H1 (cell line): ENCODE data around the gene PALM. TPM values are rescaled to one million over a fixed set of nuclear protein-coding genes. Genes with fewer than 3 reads are reported as not detected.

Experiments used
- CTCF ChIA-PET: fragments of 300-600 bp; sonication (Branson Sonifier 250); formaldehyde crosslinking; loops from one replicate; lab custom pipeline; 2021; ENCODE audit not compliant: partially characterized antibody; lab: Charles Lee
- POLR2A ChIA-PET: fragments of 300-600 bp; sonication (Branson Sonifier 250); formaldehyde crosslinking; loops from one replicate; lab custom pipeline; 2021; ENCODE audit warnings: inconsistent platforms; ENCODE audit not compliant: partially characterized antibody; lab: Charles Lee
- DNase-seq, 2 experiments: peaks; one replicate each; pipeline versions ENCODE4 v3.0.0 to v3.0.0-alpha.2; 2010 to 2022; ENCODE audit warnings: low spot score in 2 of 2, low read depth in 1 of 2, mixed read lengths in 1 of 2
- FAIRE-seq: peaks from 2 replicates; lab custom pipeline; 2011; peaks lifted over from hg19 to GRCh38; lab: Jason Lieb, UNC
- H2AFZ ChIP-seq: 2 replicates; pipeline ENCODE4 v1.8.1; 2012; ENCODE audit warnings: low read length, inconsistent platforms
- H2AK5ac ChIP-seq: 2 replicates; pipeline ENCODE4 v1.6.1; 2013; ENCODE audit warnings: low read depth, low read length
- H2BK120ac ChIP-seq: replicated peaks from 2 replicates; pipeline ENCODE3; 2013; ENCODE audit warnings: low read depth, low read length, inconsistent platforms
- H2BK12ac ChIP-seq: 2 replicates; pipeline ENCODE4 v1.6.1; 2013; ENCODE audit warnings: low read depth, low read length
- H2BK15ac ChIP-seq: 2 replicates; pipeline ENCODE4 v1.6.1; 2013; ENCODE audit warnings: low read length
- H2BK20ac ChIP-seq: 2 replicates; pipeline ENCODE4 v1.6.1; 2013; ENCODE audit warnings: low read length
- H2BK5ac ChIP-seq: 2 replicates; pipeline ENCODE4 v1.6.1; 2013; ENCODE audit warnings: low read depth, low read length
- H3K14ac ChIP-seq: 2 replicates; pipeline ENCODE4 v1.6.1; 2013; ENCODE audit warnings: inconsistent platforms; ENCODE audit not compliant: insufficient read length
- H3K18ac ChIP-seq: 2 replicates; pipeline ENCODE4 v1.6.1; 2013; ENCODE audit warnings: low read length; ENCODE audit errors: extremely low read depth
- H3K23ac ChIP-seq: 2 replicates; pipeline ENCODE4 v1.6.1; 2013; ENCODE audit warnings: inconsistent platforms; ENCODE audit not compliant: insufficient read length
- H3K23me2 ChIP-seq: 2 replicates; pipeline ENCODE4 v1.6.1; 2013; ENCODE audit warnings: low read depth, low read length
- H3K27ac ChIP-seq: 2 replicates; pipeline ENCODE4 v1.6.1; 2011; ENCODE audit warnings: low read depth, low read length, inconsistent platforms
- H3K27me3 ChIP-seq, 4 experiments: replicated peaks in 1 of 4; 1 replicate in 1 of 4; 2 replicates in 3 of 4; pipeline versions ENCODE4 v1.6.1 to v1.8.1; 2011 to 2013; ENCODE audit warnings: low read length in 3 of 4, mild to moderate bottlenecking in 3 of 4, inconsistent platforms in 2 of 4, mixed read lengths in 2 of 4, moderate library complexity in 1 of 4; ENCODE audit not compliant: control insufficient read depth in 3 of 4, insufficient read depth in 3 of 4; ENCODE audit errors: extremely low read depth in 1 of 4
- H3K36me3 ChIP-seq, 4 experiments: 2 replicates each; pipeline versions ENCODE4 v1.6.1 to v1.8.1; 2011 to 2013; ENCODE audit warnings: mild to moderate bottlenecking in 4 of 4, low read length in 3 of 4, moderate library complexity in 2 of 4, control low read depth in 1 of 4, inconsistent platforms in 1 of 4; ENCODE audit not compliant: insufficient read depth in 4 of 4, control insufficient read depth in 2 of 4
- H3K4ac ChIP-seq: replicated peaks from 2 replicates; pipeline ENCODE3; 2013; ENCODE audit warnings: low read length, low read depth, mixed read lengths, inconsistent platforms; ENCODE audit not compliant: insufficient read length
- H3K4me1 ChIP-seq, 4 experiments: replicated peaks in 1 of 4; 1 replicate in 1 of 4; 2 replicates in 3 of 4; pipeline versions ENCODE4 v1.6.1 to v1.8.1; 2011 to 2013; ENCODE audit warnings: low read length in 3 of 4, inconsistent platforms in 2 of 4, mixed read lengths in 1 of 4; ENCODE audit not compliant: insufficient read depth in 4 of 4, control insufficient read depth in 3 of 4
- H3K4me2 ChIP-seq, 2 experiments: 2 replicates each; pipeline versions ENCODE4 v1.6.1 to v1.8.1; 2011 to 2013; ENCODE audit warnings: low read depth in 2 of 2, low read length in 2 of 2, control low read depth in 1 of 2, inconsistent platforms in 1 of 2, mild to moderate bottlenecking in 1 of 2; ENCODE audit not compliant: insufficient read depth in 1 of 2
- H3K4me3 ChIP-seq, 4 experiments: fragments of 200-600, 300-600 bp in 1 of 4; sonication (generic), shearing (Covaris generic), sonication (Bioruptor Twin) in 1 of 4; 2 replicates each; pipeline versions ENCODE4 v1.5.1 to v1.8.1; 2011 to 2016; ENCODE audit warnings: low read length in 4 of 4, low read depth in 3 of 4, control low read depth in 2 of 4, inconsistent platforms in 2 of 4, mild to moderate bottlenecking in 2 of 4, mixed read lengths in 1 of 4, moderate library complexity in 1 of 4; ENCODE audit not compliant: insufficient read depth in 2 of 4; ENCODE audit errors: extremely low read depth in 1 of 4
- H3K56ac ChIP-seq: replicated peaks from 2 replicates; pipeline ENCODE3; 2013; ENCODE audit warnings: low read depth, mild to moderate bottlenecking, mixed read lengths, low read length, inconsistent platforms; ENCODE audit not compliant: insufficient read length
- H3K79me1 ChIP-seq: 2 replicates; pipeline ENCODE4 v1.6.1; 2013; ENCODE audit warnings: low read depth, low read length, control low read depth
- H3K79me2 ChIP-seq, 2 experiments: 2 replicates each; pipeline versions ENCODE4 v1.6.1 to v1.8.1; 2012 to 2013; ENCODE audit warnings: low read length in 2 of 2, mild to moderate bottlenecking in 2 of 2, inconsistent platforms in 1 of 2; ENCODE audit not compliant: insufficient read depth in 2 of 2, control insufficient read depth in 1 of 2
- H3K9ac ChIP-seq, 4 experiments: replicated peaks in 1 of 4; 1 replicate in 1 of 4; 2 replicates in 3 of 4; pipeline versions ENCODE4 v1.6.1 to v1.8.1; 2011 to 2013; ENCODE audit warnings: low read depth in 3 of 4, low read length in 3 of 4, control low read depth in 2 of 4, mild to moderate bottlenecking in 2 of 4, moderate library complexity in 2 of 4, inconsistent platforms in 1 of 4; ENCODE audit errors: extremely low read depth in 1 of 4
- H3K9me3 ChIP-seq, 2 experiments: 2 replicates each; pipeline versions ENCODE4 v1.6.1 to v1.8.1; 2012 to 2013; ENCODE audit warnings: mild to moderate bottlenecking in 2 of 2, moderate library complexity in 2 of 2, control low read depth in 1 of 2, inconsistent platforms in 1 of 2, low read depth in 1 of 2, low read length in 1 of 2, mixed read lengths in 1 of 2; ENCODE audit not compliant: insufficient read depth in 2 of 2
- H4K20me1 ChIP-seq, 2 experiments: replicated peaks in 1 of 2; 2 replicates each; pipeline versions ENCODE3 to v1.8.1; 2011 to 2013; ENCODE audit warnings: inconsistent platforms in 2 of 2, low read length in 2 of 2, mild to moderate bottlenecking in 1 of 2; ENCODE audit not compliant: insufficient read depth in 2 of 2, control insufficient read depth in 1 of 2
- H4K5ac ChIP-seq: 2 replicates; pipeline ENCODE4 v1.6.1; 2013; ENCODE audit warnings: low read length, low read depth, mixed read lengths, inconsistent platforms; ENCODE audit not compliant: insufficient read length
- H4K8ac ChIP-seq: 2 replicates; pipeline ENCODE4 v1.8.0; 2013; ENCODE audit warnings: mild to moderate bottlenecking, moderate library complexity, low read length, inconsistent platforms; ENCODE audit not compliant: insufficient read depth; ENCODE audit errors: extremely low read depth
- H4K91ac ChIP-seq: replicated peaks from 2 replicates; pipeline ENCODE3; 2013; ENCODE audit warnings: low read length, mixed read lengths, inconsistent platforms; ENCODE audit not compliant: insufficient read length
- CHD1 ChIP-seq: IDR thresholded peaks from 2 replicates; pipeline ENCODE4 v1.6.1; 2012; ENCODE audit warnings: low read depth, low read length, improper control_type of control experiment
- CTBP2 ChIP-seq: IDR thresholded peaks from 2 replicates; pipeline ENCODE4 v1.7.0; 2011; ENCODE audit warnings: borderline replicate concordance, mild to moderate bottlenecking, moderate library complexity, mixed read lengths, low read length; ENCODE audit not compliant: insufficient read depth, insufficient read length
- GABPA ChIP-seq: IDR thresholded peaks from 2 replicates; pipeline ENCODE4 v1.6.1; 2011; ENCODE audit warnings: mild to moderate bottlenecking, low read length, moderate library complexity, borderline replicate concordance; ENCODE audit not compliant: insufficient read depth
- KDM4A ChIP-seq: IDR thresholded peaks from one replicate; pipeline ENCODE4 v1.7.1; 2012; ENCODE audit warnings: low read depth, mild to moderate bottlenecking, moderate library complexity, low read length, inconsistent platforms; ENCODE audit not compliant: severe bottlenecking
- KDM5A ChIP-seq: fragments of 200-600 bp; IDR thresholded peaks from 2 replicates; pipeline ENCODE4 v1.7.1; 2012; ENCODE audit warnings: mild to moderate bottlenecking, low read length, inconsistent platforms, mixed read lengths
- POLR2AphosphoS5 ChIP-seq: IDR thresholded peaks from 2 replicates; pipeline ENCODE4 v1.6.1; 2011; ENCODE audit warnings: low read depth, low read length
- WGBS, 2 experiments: shearing (Covaris generic) in 1 of 2; methylation state at CpG; one replicate each; pipeline versions ENCODE4 v1.1.6 to v1.1.7; 2013 to 2015; ENCODE audit warnings: low lambda C conversion rate in 2 of 2, mixed read lengths in 2 of 2, inconsistent platforms in 1 of 2, low coverage in 1 of 2, missing lambda C conversion rate in 1 of 2; ENCODE audit not compliant: insufficient replicate concordance in 2 of 2, insufficient coverage in 1 of 2, insufficient read length in 1 of 2; ENCODE audit errors: extremely low coverage in 1 of 2, missing lambda C conversion rate in 1 of 2; 5-methylcytosine and 5-hydroxymethylcytosine counted together
- polyA plus RNA-seq, 7 experiments: library from polyadenylated mRNA; depleted of rRNA in 3 of 7; stranded (reverse) in 5 of 7; unstranded in 2 of 7; fragments of >200 nt in 5 of 7; fragments of 200-250 nt in 2 of 7; gene quantifications; 1 replicate in 5 of 7; 2 replicates in 1 of 7; 4 replicates in 1 of 7; pipeline versions ENCODE4 v1.2.1 to v1.2.3, GENCODE V29; 2011 to 2013; ENCODE audit warnings: missing spikeins in 2 of 7, mixed read lengths in 2 of 7
- total RNA-seq: library from RNA; stranded (reverse); fragmentation: NEBNext Ultra II Directional; extraction: Animal tissue kit (Norgen Biotek cat#: 25700); gene quantifications from 2 replicates; pipeline ENCODE4 v1.2.1, GENCODE V29; 2021

PALM gene
- total and polyA plus RNA-seq, 2 of the 8 experiments (the other 6 are each of a cell fraction or from before 2014, with no cell fraction given), result 5.7 to 16.5 TPM

DNA sequence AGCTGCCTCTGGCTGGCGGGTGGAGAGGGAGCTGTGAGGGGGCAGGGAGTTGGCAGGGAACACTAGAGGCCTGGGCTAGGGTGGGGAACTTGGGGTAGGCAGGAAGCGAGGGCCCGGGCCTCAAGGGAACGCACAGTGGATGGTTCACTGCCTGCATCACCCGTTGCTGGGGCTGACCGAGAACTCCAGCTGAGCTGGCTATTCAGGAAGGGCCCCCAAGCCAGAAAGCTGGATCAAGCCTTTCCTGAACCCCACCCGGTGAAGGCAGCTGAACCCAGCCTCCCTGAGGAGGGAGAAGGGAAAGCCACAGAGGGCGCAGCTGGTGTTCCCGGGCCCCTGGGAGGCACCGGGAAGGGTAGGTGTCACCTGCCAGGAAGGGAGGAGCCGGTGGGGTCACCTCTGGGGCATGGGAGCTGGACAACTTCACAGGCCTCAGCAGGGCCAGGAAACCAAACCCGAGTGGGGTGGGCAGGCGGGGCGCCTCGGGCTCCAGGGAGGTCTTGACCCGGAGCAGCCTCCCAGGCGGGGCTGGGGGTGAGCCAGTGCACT lies 13.9 kb downstream of the PALM start:
- Histone ChIP-seq H3K36me3 (no peaks in the 10 kb centered on the region; a peak in 1 of 8 replicates), H3K4ac (no peak overlapping the region), H3K18ac (no peak overlapping the region)
- 85% methylated on average over 16 of the region's 17 CpGs; no CpG with 5 or more reads in 1 of the 2 experiments for whole genome bisulfite sequencing, 2 experiments
- TF ChIP-seq KDM5A (no peak), GABPA (no peak), CHD1 (no peak), CTBP2 (no peak), POLR2AphosphoS5 (no peak), KDM4A (no peak)
- TF ChIP-seq, all 59 proteins: peak for 0
- Histone ChIP-seq H3K23ac (no peak overlapping the region), H4K20me1 (no peaks in the 10 kb centered on the region), H2BK120ac (no peak overlapping the region), H3K4me3 (no peak overlapping the region), H2BK12ac (no peak overlapping the region), H3K23me2 (no peaks in the 10 kb centered on the region), H3K9ac (no peak overlapping the region), H4K5ac (no peak overlapping the region), H2BK5ac (no peak overlapping the region), H3K79me1 (no peaks in the 10 kb centered on the region; the same call in 1 of the 2 replicates), H2BK15ac (no peak overlapping the region), H3K27ac (no peak overlapping the region), H3K14ac (no peak overlapping the region), H3K4me2 (no peak overlapping the region), H4K8ac (no peak overlapping the region), H2AFZ (no peak overlapping the region), H3K9me3 (no peaks in the 10 kb centered on the region), H3K4me1 (peaks cover 0 to 8% (median 5%) of the 10 kb centered on the region in 4 experiments; a peak in 4 of 7 replicates), H3K79me2 (no peaks in the 10 kb centered on the region), H3K27me3 (no peaks in the 10 kb centered on the region), H3K56ac (no peak overlapping the region), H2AK5ac (no peak overlapping the region), H2BK20ac (no peak overlapping the region), H4K91ac (no peak overlapping the region)
- ChIA-PET POLR2A (no interaction called here), CTCF (interaction anchor here (1.0 to 1.7 kb wide), 5 partner anchors 9 to 52 kb away, joined by 3 to 7 read pairs (median 4); no protein-coding TSS in a partner anchor)
- FAIRE-seq (no peak), DNase-seq (no peak)
